HG03159 (cell line): ENCODE measurements around the gene CASS4.

Source experiments
- ATAC-seq: cut with Tn5 transposase; IDR thresholded peaks from one replicate; pipeline ENCODE4 v1.9.1; 2021; ENCODE audit warnings: mild to moderate bottlenecking, moderate library complexity; ENCODE audit not compliant: unreplicated experiment

Gene CASS4

DNA sequence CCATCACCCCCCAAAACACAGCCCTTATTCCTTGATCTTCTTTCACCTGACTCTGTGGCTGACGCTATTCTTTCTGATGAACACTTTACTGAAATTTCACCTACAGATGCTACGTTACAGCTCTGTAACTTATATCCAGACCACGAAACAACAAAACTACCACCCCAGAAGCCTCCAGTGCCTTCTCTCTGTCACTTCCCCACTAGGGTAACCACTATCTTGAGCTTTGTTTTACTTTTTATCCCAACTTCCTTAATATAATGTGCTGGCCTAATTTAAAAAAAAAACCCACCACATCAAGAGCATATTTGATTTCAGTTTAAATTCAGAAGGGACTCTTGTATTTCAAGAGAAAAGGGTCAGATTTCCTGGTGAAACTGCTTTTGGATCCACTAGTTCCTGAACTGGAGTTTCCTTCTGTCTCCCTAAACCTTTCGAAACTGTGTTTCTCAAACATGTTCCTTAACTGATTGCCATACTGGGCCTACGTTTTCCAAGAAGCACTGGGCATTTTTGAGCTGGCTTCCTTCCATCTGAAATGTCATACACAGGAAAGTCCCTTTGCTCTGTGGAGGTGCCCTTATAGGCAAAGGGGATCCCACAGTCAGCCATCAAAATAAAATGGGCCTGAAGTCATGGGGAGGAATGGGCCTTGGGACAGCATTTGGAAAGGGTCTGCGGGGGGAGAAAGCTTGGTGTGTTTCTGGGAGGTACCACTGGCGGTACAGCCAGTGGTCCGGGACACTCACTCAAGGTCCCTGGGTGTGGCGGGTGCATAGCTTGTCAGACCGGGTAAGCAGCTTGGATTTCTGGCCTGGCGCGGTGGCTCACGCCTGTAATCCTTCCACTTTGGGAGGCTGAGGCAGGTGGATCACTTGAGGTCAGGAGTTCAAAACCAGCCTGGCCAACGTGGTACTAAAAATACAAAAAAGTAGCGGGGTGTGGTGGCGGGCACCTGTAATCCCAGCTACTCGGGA lies 30.6 kb downstream of the CASS4 start:
- no peak for ATAC-seq

DNA sequence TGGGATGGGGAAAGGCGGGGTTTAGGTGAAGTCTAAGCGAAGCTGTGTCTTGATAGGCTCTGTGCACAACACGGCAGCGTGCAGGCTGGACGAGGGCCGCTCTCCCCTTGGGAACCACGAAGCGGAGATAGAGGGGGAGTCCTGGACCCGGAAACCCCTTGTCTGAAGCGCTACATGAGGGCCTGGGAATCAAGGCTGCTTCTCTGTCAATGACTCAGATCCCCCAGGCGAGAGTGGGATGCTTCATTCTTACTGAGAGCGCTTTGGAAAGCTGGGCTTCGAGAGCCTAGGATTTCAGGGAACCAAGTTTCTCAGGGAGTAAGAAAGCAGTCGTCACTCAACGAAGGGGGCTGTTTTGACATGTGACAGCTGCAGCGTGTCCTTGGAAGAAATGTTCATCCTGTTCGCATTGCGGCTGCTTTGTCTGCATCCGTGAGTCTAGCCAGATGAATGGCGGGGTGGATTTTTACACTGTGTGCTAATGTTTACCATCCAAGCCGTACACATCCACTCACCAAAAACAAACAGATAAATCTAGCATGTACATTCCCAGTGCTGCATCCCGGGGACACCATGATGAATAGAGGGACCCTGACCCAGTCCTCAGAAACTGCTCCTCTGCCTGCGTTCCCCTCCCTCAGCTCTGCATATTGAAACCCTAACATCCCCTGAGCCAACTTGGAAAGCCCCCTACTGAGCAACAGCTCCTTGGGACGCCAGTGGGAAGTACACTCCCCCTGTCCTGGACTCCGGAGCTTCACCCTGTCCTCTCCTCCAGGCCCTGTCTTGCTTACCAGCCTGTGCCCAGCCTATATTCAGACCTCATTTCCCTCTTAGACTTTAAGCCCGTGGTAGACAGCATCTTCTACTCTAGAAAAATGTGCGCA lies 31.8 kb downstream of the CASS4 start:
- ATAC-seq: no peak

DNA sequence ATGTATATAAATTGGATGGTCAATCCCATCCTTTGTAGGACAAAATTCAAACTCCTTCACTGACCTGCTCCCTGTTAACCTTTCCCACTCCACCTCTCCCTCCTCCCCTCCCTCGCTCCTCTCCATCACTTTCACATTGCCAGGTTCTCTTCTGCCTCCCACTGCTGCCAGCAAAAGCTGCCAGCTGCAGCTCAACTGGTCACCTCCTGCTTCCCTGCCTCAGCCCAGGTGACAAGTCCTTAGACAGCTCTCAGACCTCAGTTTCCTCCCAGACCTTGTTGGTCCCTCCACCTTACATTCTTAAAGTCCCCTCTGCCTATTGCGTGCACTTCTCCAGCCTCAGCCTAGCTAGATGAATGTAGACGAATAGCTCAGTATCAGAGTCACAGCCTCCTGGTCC lies 33.1 kb downstream of the CASS4 start:
- ATAC-seq: no peak

DNA sequence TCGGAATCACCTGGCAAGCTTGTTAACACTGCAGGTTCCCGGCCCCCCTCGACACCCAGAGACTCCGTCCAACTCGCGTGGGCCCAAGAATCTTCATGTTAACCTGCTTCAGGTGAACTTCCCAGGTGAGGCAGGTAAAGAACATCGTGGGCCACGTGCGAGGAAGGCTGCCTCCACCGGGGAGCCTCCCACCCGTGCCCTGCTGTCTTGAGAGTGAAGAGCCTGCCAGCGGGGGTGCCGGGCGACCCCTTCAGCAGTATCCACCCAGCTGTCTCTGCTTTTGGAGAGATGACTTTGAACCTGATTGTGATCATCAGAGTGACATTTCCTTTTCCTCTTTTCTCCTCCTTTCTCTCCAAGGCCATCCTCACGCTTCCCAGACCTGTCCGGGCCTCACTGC lies 33.5 kb downstream of the CASS4 start:
- ATAC-seq: no peak

DNA sequence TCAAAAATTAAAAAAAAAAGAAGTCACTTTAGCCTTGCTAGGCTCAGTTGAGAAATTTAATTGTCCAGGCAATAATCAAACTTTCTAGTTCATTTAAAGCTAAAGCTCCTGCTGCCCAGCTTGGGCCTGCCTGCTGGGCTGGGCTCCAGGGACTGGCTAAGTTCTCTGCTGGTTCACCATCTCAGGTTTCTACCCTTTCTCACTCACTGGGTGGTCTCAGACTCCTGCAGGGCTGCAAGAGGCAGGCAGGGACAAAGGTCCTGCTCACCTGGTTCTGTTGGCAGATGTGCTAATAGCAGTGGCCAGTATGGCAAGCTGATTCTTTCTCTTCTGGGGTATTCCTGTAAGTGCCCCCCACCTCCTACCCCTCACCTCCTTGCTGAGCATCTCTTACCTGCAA lies 35.2 kb downstream of the CASS4 start:
- ATAC-seq: no peak

DNA sequence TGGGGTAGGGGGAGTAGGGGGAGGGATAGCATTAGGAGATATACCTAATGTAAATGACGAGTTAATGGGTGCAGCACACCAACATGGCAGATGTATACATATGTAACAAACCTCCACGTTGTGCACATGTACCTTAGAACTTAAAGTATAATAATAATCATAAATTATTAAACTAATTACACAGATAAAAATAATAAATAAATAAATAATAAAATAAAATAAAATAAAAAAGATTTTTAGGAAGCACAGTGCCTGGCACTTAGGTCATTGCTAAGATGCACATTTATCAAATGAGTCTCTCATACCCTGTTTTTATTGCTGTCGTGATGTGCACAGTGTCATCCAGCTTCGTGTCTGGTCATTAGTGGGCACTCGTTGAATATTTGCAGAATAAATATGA lies 37.4 kb downstream of the CASS4 start:
- ATAC-seq: no peak

- ATAC-seq: no peak
Measured at GRCh38 chr20:56451056-56451765, 39.2 kb downstream of the CASS4 start.

GRCh38 chr20:56453352-56453751 lies 41.3 kb downstream of the CASS4 start:
- peak; percentile 71 for ATAC-seq

- peak; percentile 90 for ATAC-seq
Measured at GRCh38 chr20:56454754-56455153, 42.7 kb downstream of the CASS4 start.

DNA sequence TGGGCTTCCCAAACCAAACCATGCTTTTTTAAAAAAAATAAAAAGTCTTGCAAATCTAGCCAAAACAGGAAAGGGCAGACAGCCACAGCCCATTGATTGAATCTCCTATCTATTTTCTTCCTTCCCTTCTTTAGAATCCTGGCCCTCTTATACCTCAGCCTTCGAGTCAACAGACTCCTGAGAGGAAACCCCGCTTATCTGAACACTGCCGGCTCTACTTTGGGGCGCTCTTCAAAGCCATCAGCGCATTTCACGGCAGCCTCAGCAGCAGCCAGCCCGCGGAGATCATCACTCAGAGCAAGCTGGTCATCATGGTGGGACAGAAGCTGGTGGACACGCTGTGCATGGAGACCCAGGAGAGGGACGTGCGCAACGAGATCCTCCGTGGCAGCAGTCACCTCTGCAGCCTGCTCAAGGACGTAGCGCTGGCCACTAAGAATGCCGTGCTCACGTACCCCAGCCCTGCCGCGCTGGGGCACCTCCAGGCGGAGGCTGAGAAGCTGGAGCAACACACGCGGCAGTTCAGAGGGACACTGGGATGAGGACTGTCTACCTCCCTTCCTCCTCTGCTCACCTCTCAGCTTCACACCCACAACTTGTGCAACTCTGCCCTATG lies 46.3 kb downstream of the CASS4 start:
- no peak for ATAC-seq

DNA sequence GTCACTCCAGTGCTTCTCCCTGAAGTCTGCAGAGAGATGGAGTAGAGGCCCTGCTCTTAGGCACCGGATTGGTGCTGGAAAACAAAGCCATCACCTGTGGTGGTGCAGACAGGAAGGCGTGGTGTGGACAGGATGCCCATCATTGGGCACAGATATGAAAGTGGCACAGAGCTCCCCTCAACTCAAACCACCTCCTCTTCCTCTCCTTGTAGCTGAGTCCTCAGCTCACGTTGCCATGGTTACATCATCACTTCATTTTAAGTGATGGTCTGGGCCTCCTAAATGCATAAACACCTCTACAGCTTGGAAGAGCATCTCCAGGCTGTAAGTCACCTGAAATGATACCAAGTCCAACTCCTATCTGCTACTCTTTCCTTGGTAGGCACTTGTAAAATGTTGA lies 48.4 kb downstream of the CASS4 start:
- ATAC-seq: no peak

- ATAC-seq: no peak
Measured at GRCh38 chr20:56461576-56461975, 49.5 kb downstream of the CASS4 start.

- ATAC-seq: no peak
Measured at GRCh38 chr20:56463428-56463827, 51.4 kb downstream of the CASS4 start.

GRCh38 chr20:56465997-56466396 lies 53.9 kb downstream of the CASS4 start:
- ATAC-seq: peak; percentile 47

DNA sequence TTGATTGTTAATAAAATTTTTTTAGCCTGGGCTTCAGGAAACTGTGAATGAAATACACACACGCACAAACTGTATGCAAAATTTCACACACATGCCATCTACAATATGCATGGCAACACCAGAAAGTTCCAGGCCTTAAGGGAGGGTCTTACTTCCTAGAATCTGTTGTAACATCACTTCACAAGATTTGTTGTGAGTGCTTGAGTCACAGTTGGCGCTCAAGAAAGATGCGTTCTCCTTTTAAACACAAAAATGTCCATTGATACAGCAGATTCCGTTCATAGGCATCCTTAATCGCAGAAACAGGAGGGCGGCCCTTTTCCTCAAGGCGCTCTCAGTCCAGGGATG lies 55.9 kb downstream of the CASS4 start:
- no peak for ATAC-seq

- ATAC-seq: peak; percentile 96
Measured at GRCh38 chr20:56468316-56469076, 56.4 kb downstream of the CASS4 start, which contains the start of gene RTF2. Gene RTF2 (plus strand): TSS chr20:56468627. CDS start chr20:56468698, 71 bp downstream.

- ATAC-seq: no peak
Measured at GRCh38 chr20:56469077-56469449, 57.0 kb downstream of the CASS4 start.

DNA sequence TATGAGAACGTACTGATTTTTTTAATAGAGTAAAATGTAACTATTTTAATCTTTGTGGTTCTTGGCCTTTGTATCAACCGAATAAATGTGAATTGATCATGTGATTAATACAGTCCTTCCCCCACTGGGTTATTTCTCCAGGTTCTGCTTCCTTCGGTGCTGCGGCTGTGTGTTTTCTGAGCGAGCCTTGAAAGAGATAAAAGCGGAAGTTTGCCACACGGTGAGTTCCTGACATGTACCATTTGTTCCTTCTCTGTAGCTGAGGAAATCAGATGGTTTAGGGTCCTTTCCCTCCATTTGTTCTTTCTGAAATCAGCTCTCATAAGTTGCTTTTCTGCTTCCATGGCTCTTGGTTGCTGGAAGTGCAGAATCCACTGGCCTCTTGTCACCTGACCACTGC lies 71.9 kb downstream of the CASS4 start:
- ATAC-seq: no peak

DNA sequence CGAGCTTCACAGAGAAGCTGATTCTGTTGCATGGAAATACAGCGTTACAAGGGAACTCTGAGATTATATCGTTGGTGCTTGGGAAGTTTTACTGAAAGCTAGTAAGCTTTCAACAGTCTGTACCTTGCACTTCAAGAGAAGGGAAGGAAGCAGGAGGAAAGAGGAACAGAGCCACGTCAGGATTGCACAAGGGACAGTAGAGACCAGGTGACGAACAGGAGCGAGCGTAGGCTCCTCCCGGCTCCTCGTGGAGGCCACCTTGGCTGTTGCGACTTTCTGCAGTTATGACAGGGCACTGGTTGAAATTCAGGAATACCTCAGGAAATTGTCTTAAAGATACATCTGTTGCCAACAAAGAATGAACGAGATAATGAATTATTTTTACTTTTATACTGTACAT lies 75.2 kb downstream of the CASS4 start:
- ATAC-seq: no peak

DNA sequence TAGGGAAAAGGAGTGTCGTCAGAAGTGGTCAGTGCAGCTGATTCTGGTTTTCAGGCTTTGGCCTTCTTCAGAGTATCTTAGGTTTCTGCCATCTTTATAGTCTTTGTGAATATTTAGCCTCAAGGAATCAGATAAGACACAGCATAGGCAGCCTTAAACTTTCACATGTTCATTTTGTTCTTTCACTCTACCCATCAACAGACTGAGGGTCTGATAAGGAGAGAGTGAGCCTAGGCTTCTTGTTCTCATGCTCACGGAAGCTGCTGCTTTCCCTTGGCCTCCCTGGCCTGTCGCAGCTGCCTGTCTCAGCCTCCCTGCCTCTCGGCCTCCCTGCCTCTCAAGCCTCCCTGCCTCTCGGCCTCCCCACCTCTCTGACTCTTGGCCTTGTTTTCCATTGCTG lies 76.5 kb downstream of the CASS4 start:
- ATAC-seq: no peak
